ENCODE results near the gene EFCAB6.

EFCAB6 gene

DNA sequence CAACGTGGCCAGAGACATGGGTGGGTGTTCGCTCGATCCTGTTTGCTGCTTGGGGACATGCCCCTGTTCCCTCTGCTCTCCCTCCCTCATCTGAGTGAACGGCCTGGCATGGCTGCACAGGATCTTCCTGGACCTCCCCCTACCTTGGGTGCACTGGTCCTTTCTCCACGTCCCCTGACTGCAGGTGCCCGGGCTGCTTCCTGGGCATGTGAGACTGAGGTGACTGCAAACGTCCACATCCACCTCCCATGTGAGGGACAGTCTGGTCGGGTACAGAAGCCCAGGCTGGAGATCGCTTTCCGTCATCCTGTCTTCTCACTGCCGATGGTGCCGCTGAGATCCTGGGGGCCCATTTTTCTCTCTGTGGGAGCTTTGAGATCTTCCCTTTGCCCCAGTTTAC is 38.4 kb upstream of the EFCAB6 start:
- Histone ChIP-seq H4K20me1 (ENCODE audit: insufficient read depth, low read length) (peaks cover 5% of the 10 kb centered on the region; the same call in 1 of the 2 replicates), H3K36me3 (ENCODE audit: insufficient read depth, low read length) (no peaks in the 10 kb centered on the region), H2AFZ (ENCODE audit: low read depth, low read length) (no peak overlapping the region), H3K4me1 (ENCODE audit: insufficient read depth, low read length) (no peaks in the 10 kb centered on the region), H3K9ac (ENCODE audit: low read depth, low read length) (no peak overlapping the region), H3K4me2 (ENCODE audit: insufficient read depth, low read length) (no peak overlapping the region), H3K79me2 (ENCODE audit: insufficient read depth, low read length) (no peaks in the 10 kb centered on the region), H3K27me3 (ENCODE audit: insufficient read depth, low read length, poor library complexity) (no peaks in the 10 kb centered on the region), H3K27ac (ENCODE audit: low read length) (no peak overlapping the region), H3K4me3 (ENCODE audit: low read depth in 1 of 2, low read length in 2 of 2) (no peak overlapping the region), H3K9me3 (ENCODE audit: insufficient read depth, low read length, severe bottlenecking) (no peaks in the 10 kb centered on the region)
- no peak for TF ChIP-seq CTCF (IDR thresholded peaks at IDR 0.05; ENCODE audit: borderline replicate concordance, extremely low read depth, low read length, poor library complexity, severe bottlenecking)
- TF ChIP-seq EZH2 (IDR thresholded peaks at IDR 0.05; ENCODE audit: borderline replicate concordance, low read depth, low read length, severe bottlenecking): no peak
- DNase-seq (no peak), ATAC-seq (ENCODE audit: insufficient read depth, low read depth) (no peak)

DNA sequence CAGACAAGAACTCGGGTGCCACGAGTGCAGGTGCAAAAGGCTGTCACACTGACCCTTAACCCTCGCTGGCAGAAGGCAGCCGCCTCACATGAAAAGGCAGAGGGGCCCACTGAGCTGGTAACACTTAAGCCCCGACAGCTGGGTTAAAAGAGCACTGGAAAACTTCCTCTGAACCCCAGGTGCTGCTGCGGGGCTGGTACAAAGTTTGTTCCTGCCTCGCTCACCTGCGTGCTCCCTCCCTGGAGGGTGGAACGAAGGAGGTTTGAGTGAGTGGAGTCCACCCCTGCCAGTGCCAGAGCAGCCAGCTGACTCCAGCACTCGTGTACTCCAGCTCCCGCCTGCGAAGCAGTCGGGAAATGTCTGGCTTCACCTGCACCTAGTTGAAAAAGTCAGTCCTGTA is 37.6 kb upstream of the EFCAB6 start:
- Histone ChIP-seq H3K4me1 (ENCODE audit: insufficient read depth, low read length) (no peaks in the 10 kb centered on the region), H3K27ac (ENCODE audit: low read length) (no peak overlapping the region), H3K36me3 (ENCODE audit: insufficient read depth, low read length) (no peaks in the 10 kb centered on the region), H3K27me3 (ENCODE audit: insufficient read depth, low read length, poor library complexity) (no peaks in the 10 kb centered on the region), H3K9ac (ENCODE audit: low read depth, low read length) (no peak overlapping the region), H3K79me2 (ENCODE audit: insufficient read depth, low read length) (no peaks in the 10 kb centered on the region), H3K9me3 (ENCODE audit: insufficient read depth, low read length, severe bottlenecking) (no peaks in the 10 kb centered on the region), H3K4me3 (ENCODE audit: low read depth in 1 of 2, low read length in 2 of 2) (no peak overlapping the region), H2AFZ (ENCODE audit: low read depth, low read length) (no peak overlapping the region), H3K4me2 (ENCODE audit: insufficient read depth, low read length) (no peak overlapping the region), H4K20me1 (ENCODE audit: insufficient read depth, low read length) (peaks cover 5% of the 10 kb centered on the region; the same call in 1 of the 2 replicates)
- no peak for TF ChIP-seq CTCF (IDR thresholded peaks at IDR 0.05; ENCODE audit: borderline replicate concordance, extremely low read depth, low read length, poor library complexity, severe bottlenecking)
- no peak for DNase-seq
- ATAC-seq (ENCODE audit: insufficient read depth, low read depth): no peak

DNA sequence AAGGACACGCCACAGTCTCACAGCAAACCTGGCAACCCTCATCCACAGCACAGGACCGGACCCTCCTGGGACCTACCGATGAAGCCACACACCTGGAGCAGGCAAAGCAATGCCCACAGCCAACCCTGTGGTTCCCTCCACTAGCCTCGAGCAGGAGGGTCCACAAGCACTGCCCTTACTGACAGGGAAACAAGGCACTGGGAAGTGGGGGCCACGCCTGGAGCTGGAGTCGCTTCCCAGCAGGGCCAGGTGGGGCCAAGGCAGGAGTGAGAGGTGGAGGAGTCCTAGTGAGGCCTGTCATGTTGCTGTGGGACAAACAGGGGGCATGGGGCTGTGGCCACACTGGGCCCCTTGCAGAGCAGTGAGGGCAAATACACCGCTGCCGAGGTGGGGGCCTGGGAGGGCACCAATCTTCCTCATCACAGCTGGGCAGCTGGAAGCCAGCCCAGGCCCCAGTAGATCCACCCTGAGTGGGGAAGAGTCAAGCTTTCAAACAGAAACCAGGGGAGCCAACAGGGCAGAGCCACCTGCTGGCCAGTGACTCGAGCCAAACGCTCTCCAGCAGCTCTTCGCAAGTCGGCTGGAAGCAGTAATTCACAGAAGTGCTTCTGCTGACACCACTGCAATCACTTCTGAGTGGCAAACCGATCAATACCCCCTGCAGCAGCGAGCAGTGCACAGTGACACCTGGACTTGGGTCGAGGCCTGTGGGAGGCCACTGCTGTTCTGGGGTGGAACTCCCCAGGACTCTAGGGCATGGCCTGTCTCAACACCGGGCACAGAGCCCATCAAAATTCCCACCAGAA is 36.5 kb upstream of the EFCAB6 start:
- Histone ChIP-seq H3K4me2 (ENCODE audit: insufficient read depth, low read length) (no peak overlapping the region), H3K27me3 (ENCODE audit: insufficient read depth, low read length, poor library complexity) (no peaks in the 10 kb centered on the region), H3K4me3 (ENCODE audit: low read depth in 1 of 2, low read length in 2 of 2) (no peak overlapping the region), H2AFZ (ENCODE audit: low read depth, low read length) (no peak overlapping the region), H4K20me1 (ENCODE audit: insufficient read depth, low read length) (peaks cover 5% of the 10 kb centered on the region; the same call in 1 of the 2 replicates), H3K4me1 (ENCODE audit: insufficient read depth, low read length) (no peaks in the 10 kb centered on the region), H3K79me2 (ENCODE audit: insufficient read depth, low read length) (no peaks in the 10 kb centered on the region), H3K27ac (ENCODE audit: low read length) (no peak overlapping the region), H3K36me3 (ENCODE audit: insufficient read depth, low read length) (no peaks in the 10 kb centered on the region), H3K9me3 (ENCODE audit: insufficient read depth, low read length, severe bottlenecking) (no peaks in the 10 kb centered on the region), H3K9ac (ENCODE audit: low read depth, low read length) (no peak overlapping the region)
- DNase-seq: no peak
- TF ChIP-seq EZH2 (IDR thresholded peaks at IDR 0.05; ENCODE audit: borderline replicate concordance, low read depth, low read length, severe bottlenecking) (no peak), CTCF (IDR thresholded peaks at IDR 0.05; ENCODE audit: borderline replicate concordance, extremely low read depth, low read length, poor library complexity, severe bottlenecking) (no peak)
- ATAC-seq (ENCODE audit: insufficient read depth, low read depth): no peak
